OCI-LY1 (cell line): ENCODE data around the gene COL19A1.

Source experiments
- H2AFZ ChIP-seq: fragments of 200-600 bp; sonication (generic), shearing (Covaris generic); 2 replicates; pipeline ENCODE4 v1.6.0; 2014; ENCODE audit warnings: antibody characterized with exemption, mild to moderate bottlenecking, low read length
- H3F3A ChIP-seq: fragments of 200-600 bp; sonication (generic), shearing (Covaris generic); 2 replicates; pipeline ENCODE4 v1.6.0; 2014; ENCODE audit warnings: mild to moderate bottlenecking, antibody characterized with exemption, low read length, moderate library complexity; ENCODE audit not compliant: insufficient read depth
- H3K27ac ChIP-seq: fragments of 200-600 bp; sonication (generic); 2 replicates; pipeline ENCODE4 v1.5.1; 2014; ENCODE audit warnings: low read length, mixed run types, mild to moderate bottlenecking, low read depth; ENCODE audit not compliant: poor library complexity, severe bottlenecking
- H3K27me3 ChIP-seq: fragments of 200-600 bp; sonication (generic); 2 replicates; pipeline ENCODE4 v1.6.0; 2014; ENCODE audit warnings: antibody characterized with exemption, mild to moderate bottlenecking, low read length, moderate library complexity; ENCODE audit not compliant: insufficient read depth
- H3K36me3 ChIP-seq: fragments of 200-600 bp; sonication (generic); 2 replicates; pipeline ENCODE4 v1.6.1; 2014; ENCODE audit warnings: mild to moderate bottlenecking, antibody characterized with exemption, low read length, moderate library complexity, mixed read lengths; ENCODE audit not compliant: insufficient read depth
- H3K4me1 ChIP-seq: fragments of 200-600 bp; sonication (generic); 2 replicates; pipeline ENCODE4 v1.5.1; 2014; ENCODE audit warnings: mild to moderate bottlenecking, low read length, moderate library complexity; ENCODE audit not compliant: insufficient read depth, severe bottlenecking
- H3K4me2 ChIP-seq: fragments of 200-600 bp; sonication (generic), shearing (Covaris generic); 2 replicates; pipeline ENCODE4 v1.6.1; 2014; ENCODE audit warnings: low read length
- H3K4me3 ChIP-seq: fragments of 200-600 bp; sonication (generic); 2 replicates; pipeline ENCODE4 v1.5.1; 2014; ENCODE audit warnings: low read length, low read depth, mild to moderate bottlenecking, mixed read lengths; ENCODE audit not compliant: poor library complexity, severe bottlenecking
- H3K79me2 ChIP-seq: fragments of 200-600 bp; shearing (Covaris generic); 2 replicates; pipeline ENCODE4 v1.6.1; 2016; ENCODE audit warnings: mixed run types, low read length, mixed read lengths; ENCODE audit not compliant: insufficient read depth
- H3K9ac ChIP-seq: fragments of 200-600 bp; sonication (generic), shearing (Covaris generic); 2 replicates; pipeline ENCODE4 v1.6.1; 2014; ENCODE audit warnings: mild to moderate bottlenecking, low read length, mixed read lengths
- H3K9me2 ChIP-seq: fragments of 200-600 bp; sonication (generic), shearing (Covaris generic); 2 replicates; pipeline ENCODE4 v1.6.1; 2014; ENCODE audit warnings: low read depth, mild to moderate bottlenecking, low read length, mixed read lengths
- H3K9me3 ChIP-seq: fragments of 200-600 bp; shearing (Covaris generic); 2 replicates; pipeline ENCODE4 v1.6.1; 2014; ENCODE audit warnings: low read length, mixed read lengths
- H4K20me1 ChIP-seq: fragments of 200-600 bp; sonication (generic), shearing (Covaris generic); 2 replicates; pipeline ENCODE4 v1.6.0; 2016; ENCODE audit warnings: mild to moderate bottlenecking, low read length; ENCODE audit not compliant: insufficient read depth
- CTCF ChIP-seq: fragments of 200-600 bp; sonication (generic), shearing (Covaris generic); IDR thresholded peaks from 2 replicates; pipeline ENCODE4 v1.5.1; 2017; ENCODE audit warnings: mild to moderate bottlenecking, antibody characterized with exemption, low read length, moderate library complexity, mixed read lengths
- EZH2 ChIP-seq: fragments of 200-600 bp; sonication (generic), shearing (Covaris generic); IDR thresholded peaks from 2 replicates; pipeline ENCODE4 v1.8.0; 2017; ENCODE audit warnings: borderline replicate concordance, mixed run types, mild to moderate bottlenecking, antibody characterized with exemption, low read length, moderate library complexity, mixed read lengths

COL19A1 gene

GRCh38 chr6:70133246-70133645 is 266.9 kb downstream of the COL19A1 start:
- H2AFZ ChIP-seq: no peak overlapping the region

GRCh38 chr6:70134542-70134941 is 268.2 kb downstream of the COL19A1 start:
- H3K36me3 ChIP-seq: no peaks in the 10 kb centered on the region
- H3K4me3 ChIP-seq: no peak overlapping the region
- TF ChIP-seq CTCF (no peak), EZH2 (no peak)
- H3K9ac ChIP-seq: no peak overlapping the region
- no peaks in the 10 kb centered on the region for H3K9me2 ChIP-seq
- no peaks in the 10 kb centered on the region for H4K20me1 ChIP-seq
- H3K79me2 ChIP-seq: no peaks in the 10 kb centered on the region
- H2AFZ ChIP-seq: no peak overlapping the region
- H3F3A ChIP-seq: no peaks in the 10 kb centered on the region
- H3K4me1 ChIP-seq: no peaks in the 10 kb centered on the region
- H3K27ac ChIP-seq: no peak overlapping the region
- no peaks in the 10 kb centered on the region for H3K27me3 ChIP-seq
- no peak overlapping the region for H3K4me2 ChIP-seq
- H3K9me3 ChIP-seq: no peaks in the 10 kb centered on the region

More at GRCh38 chr6:70133246-70133645, 266.9 kb downstream of the COL19A1 start:
- H3K36me3 ChIP-seq: no peaks in the 10 kb centered on the region
- TF ChIP-seq CTCF (no peak), EZH2 (no peak)
- H3K9me3 ChIP-seq: no peaks in the 10 kb centered on the region
- H3K4me2 ChIP-seq: no peak overlapping the region
- no peak overlapping the region for H3K27ac ChIP-seq
- H3F3A ChIP-seq: no peaks in the 10 kb centered on the region
- no peak overlapping the region for H3K9ac ChIP-seq
- no peaks in the 10 kb centered on the region for H3K4me1 ChIP-seq
- no peaks in the 10 kb centered on the region for H4K20me1 ChIP-seq
- H3K4me3 ChIP-seq: no peak overlapping the region
- H3K9me2 ChIP-seq: no peaks in the 10 kb centered on the region
- H3K27me3 ChIP-seq: no peaks in the 10 kb centered on the region
- H3K79me2 ChIP-seq: no peaks in the 10 kb centered on the region

GRCh38 chr6:70135219-70136160 is 269.1 kb downstream of the COL19A1 start:
- Histone ChIP-seq H3K36me3 (no peaks in the 10 kb centered on the region), H2AFZ (no peak overlapping the region), H3K9me2 (no peaks in the 10 kb centered on the region), H3K27me3 (no peaks in the 10 kb centered on the region), H3K9ac (no peak overlapping the region), H3K4me2 (no peak overlapping the region), H3F3A (no peaks in the 10 kb centered on the region), H4K20me1 (no peaks in the 10 kb centered on the region), H3K27ac (no peak overlapping the region), H3K4me3 (no peak overlapping the region), H3K79me2 (no peaks in the 10 kb centered on the region), H3K4me1 (no peaks in the 10 kb centered on the region), H3K9me3 (no peaks in the 10 kb centered on the region)
- TF ChIP-seq CTCF (no peak), EZH2 (no peak)
